C4-2B (cell line): Measurements from ENCODE around the gene PTPRN2.

Experiments used
- ZFX ChIP-seq: fragments of 450-650 bp; IDR thresholded peaks from 2 replicates; pipeline ENCODE4 v1.6.1; 2017
- TF ChIP-seq, protein P1 (sequence below): fragments of 450-650 bp; conservative IDR thresholded peaks from 2 replicates; pipeline ENCODE4 v1.5.1; 2017; ENCODE audit warnings: mild to moderate bottlenecking

DNA sequence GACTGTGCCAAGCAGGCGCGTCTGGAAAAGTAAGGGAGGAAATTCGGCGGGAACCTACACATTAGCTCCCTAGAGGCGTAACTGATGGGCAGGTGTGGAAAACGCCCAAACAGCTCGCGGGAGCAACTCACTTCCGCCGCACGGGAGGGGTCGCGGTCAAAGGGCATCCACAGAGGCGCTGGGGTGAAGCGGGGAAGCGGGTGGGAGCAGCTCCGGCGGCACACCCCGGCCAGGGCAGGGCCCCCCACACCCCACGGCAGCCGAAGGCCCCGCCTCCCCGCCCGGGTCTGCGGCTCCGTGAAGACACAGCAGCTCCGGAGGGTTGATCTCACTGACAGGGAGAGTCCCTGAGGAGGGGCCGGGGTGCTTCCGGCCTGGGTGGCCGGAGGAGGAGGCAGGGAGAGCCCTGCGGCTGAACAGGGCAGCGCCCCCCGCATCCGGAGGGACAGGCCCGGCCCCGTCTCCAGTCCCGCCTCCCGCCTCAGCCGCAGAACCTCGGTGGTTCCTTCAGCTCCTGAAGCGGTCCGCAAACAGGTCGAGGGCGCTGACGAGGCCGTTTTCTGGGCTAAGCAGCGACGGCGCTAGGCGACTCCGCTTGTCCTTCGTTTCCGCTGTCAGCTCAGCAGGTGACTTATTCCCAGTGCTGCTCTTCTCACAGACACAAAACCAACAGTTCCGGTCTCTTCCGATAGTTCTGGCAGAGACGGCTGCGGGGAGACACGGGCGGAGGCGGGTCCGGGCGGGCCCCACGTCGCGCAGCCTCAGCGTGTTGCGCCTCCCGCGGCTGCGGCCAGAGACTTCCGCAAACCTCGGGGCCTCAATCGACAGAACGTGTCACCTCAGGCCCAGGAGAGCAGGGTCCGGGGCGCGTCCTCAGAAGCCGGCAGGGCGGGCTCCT lies 974.7 kb downstream of the PTPRN2 start:
- TF ChIP-seq, protein P1, sequence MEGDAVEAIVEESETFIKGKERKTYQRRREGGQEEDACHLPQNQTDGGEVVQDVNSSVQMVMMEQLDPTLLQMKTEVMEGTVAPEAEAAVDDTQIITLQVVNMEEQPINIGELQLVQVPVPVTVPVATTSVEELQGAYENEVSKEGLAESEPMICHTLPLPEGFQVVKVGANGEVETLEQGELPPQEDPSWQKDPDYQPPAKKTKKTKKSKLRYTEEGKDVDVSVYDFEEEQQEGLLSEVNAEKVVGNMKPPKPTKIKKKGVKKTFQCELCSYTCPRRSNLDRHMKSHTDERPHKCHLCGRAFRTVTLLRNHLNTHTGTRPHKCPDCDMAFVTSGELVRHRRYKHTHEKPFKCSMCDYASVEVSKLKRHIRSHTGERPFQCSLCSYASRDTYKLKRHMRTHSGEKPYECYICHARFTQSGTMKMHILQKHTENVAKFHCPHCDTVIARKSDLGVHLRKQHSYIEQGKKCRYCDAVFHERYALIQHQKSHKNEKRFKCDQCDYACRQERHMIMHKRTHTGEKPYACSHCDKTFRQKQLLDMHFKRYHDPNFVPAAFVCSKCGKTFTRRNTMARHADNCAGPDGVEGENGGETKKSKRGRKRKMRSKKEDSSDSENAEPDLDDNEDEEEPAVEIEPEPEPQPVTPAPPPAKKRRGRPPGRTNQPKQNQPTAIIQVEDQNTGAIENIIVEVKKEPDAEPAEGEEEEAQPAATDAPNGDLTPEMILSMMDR, result no peak
- TF ChIP-seq ZFX, result no peak
